Stimulated activated CD8-positive, alpha-beta memory T cell treated with anti-CD3 and anti-CD28 coated beads, Interleukin-2, amount 100 ng/mL, for 48 hours (primary cell): ENCODE data around the gene ZNF197.
"Not testable (repeated sequence)": the region's sequence is repeated elsewhere in the genome, so short reads cannot be mapped to it uniquely, and the experiment has no call there.

ENCODE experiments used
- DNase-seq, 2 donors: peaks; one replicate each; pipeline ENCODE4 v3.0.0-alpha.2; 2020; ENCODE audit warnings: low read depth in 2 of 2

ZNF197 gene

GRCh38 chr3:44624749-44625480 is at the start of gene ZNF197:
Gene ZNF197 (plus strand): TSS chr3:44625036. CDS start chr3:44629155, 4,119 bp downstream.
- DNase-seq = peak; percentile 42 to 60

GRCh38 chr3:44576613-44577012 is 48.2 kb upstream of the ZNF197 start:
- no peak for DNase-seq

GRCh38 chr3:44577354-44577952 is 47.4 kb upstream of the ZNF197 start:
- DNase-seq = not testable (repeated sequence)

- DNase-seq = not testable (repeated sequence)
These were observed 46.5 kb upstream of the ZNF197 start for GRCh38 chr3:44578316-44578715.

GRCh38 chr3:44578924-44579515 is 45.8 kb upstream of the ZNF197 start:
- not testable (repeated sequence) for DNase-seq

GRCh38 chr3:44579749-44580148 is 45.1 kb upstream of the ZNF197 start:
- not testable (repeated sequence) for DNase-seq

- not testable (repeated sequence) for DNase-seq
These were observed 43.9 kb upstream of the ZNF197 start for GRCh38 chr3:44580971-44581370.

GRCh38 chr3:44584646-44585501 is 40.0 kb upstream of the ZNF197 start, which contains the start of gene ZNF660:
Gene ZNF660 (plus strand): TSS chr3:44584964. CDS start chr3:44594194, 9,230 bp downstream.
- peak in 1 of 2 donors; percentile 1 for DNase-seq

- no peak for DNase-seq
These were observed 28.2 kb upstream of the ZNF197 start for GRCh38 chr3:44596621-44597020.

- no peak for DNase-seq
These were observed 23.1 kb upstream of the ZNF197 start for GRCh38 chr3:44601749-44602148.

GRCh38 chr3:44612678-44613077 is 12.2 kb upstream of the ZNF197 start:
- no peak for DNase-seq

- DNase-seq = no peak
These were observed 3.9 kb downstream of the ZNF197 start for GRCh38 chr3:44628716-44629115.

GRCh38 chr3:44632193-44632592 is 7.4 kb downstream of the ZNF197 start:
- DNase-seq = no peak

GRCh38 chr3:44642337-44642736 is 17.5 kb downstream of the ZNF197 start:
- DNase-seq = no peak

- no peak for DNase-seq
These were observed 18.2 kb downstream of the ZNF197 start for GRCh38 chr3:44643024-44643423.

GRCh38 chr3:44647771-44648170 is 22.9 kb downstream of the ZNF197 start:
- no peak for DNase-seq

- peak; percentile 24 to 39 for DNase-seq
These were observed 23.9 kb downstream of the ZNF197 start, which contains the start of gene ZNF35 for GRCh38 chr3:44648564-44649229. Gene ZNF35 (plus strand): TSS chr3:44648732. CDS start chr3:44651068, 2,336 bp downstream.

GRCh38 chr3:44649709-44650108 is 24.9 kb downstream of the ZNF197 start:
- no peak for DNase-seq

- DNase-seq = no peak
These were observed 29.2 kb downstream of the ZNF197 start for GRCh38 chr3:44654039-44654438.

- no peak for DNase-seq
These were observed 34.2 kb downstream of the ZNF197 start for GRCh38 chr3:44659015-44659414.

- DNase-seq = no peak
These were observed 34.6 kb downstream of the ZNF197 start for GRCh38 chr3:44659434-44659833.
